ENCODE measurements around the gene GNG7.

Gene GNG7

GRCh38 chr19:2487090-2487489 is 215.4 kb downstream of the GNG7 start:
- H3K4me3 ChIP-seq (ENCODE audit: low read depth, low read length) = no peak overlapping the region
- DNase-seq (ENCODE audit: low read depth) = no peak
- no peak for TF ChIP-seq CTCF (IDR thresholded peaks at IDR 0.05; ENCODE audit: low read depth, low read length, missing control alignments)
- in situ Hi-C loops (cut with HindIII; ENCODE audit: low sequenced_read_pairs) = no loop called here

DNA sequence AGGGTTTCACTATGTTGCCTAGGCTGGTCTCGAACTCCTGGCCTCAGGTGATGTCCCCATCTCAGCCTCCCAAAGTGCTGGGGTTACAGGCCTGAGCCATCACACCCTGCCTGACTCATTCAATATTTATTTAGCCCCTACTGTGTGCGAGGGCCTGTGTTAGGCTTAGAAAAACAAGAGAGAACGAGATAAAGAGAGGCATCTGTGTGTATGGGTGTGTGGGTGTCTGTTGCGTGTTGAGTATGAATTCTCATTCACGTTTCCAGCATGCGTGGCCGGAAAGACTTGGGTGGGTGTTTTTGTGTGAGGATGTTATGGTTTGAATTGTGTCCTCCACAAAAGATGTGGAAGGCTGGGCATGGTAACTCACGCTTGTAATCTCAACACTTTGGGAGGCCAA is 217.1 kb downstream of the GNG7 start:
- DNase-seq (ENCODE audit: low read depth) = no peak
- in situ Hi-C loops (cut with HindIII; ENCODE audit: low sequenced_read_pairs) = no loop called here
- no peak for TF ChIP-seq CTCF (IDR thresholded peaks at IDR 0.05; ENCODE audit: low read depth, low read length, missing control alignments)
- no peak overlapping the region for H3K4me3 ChIP-seq (ENCODE audit: low read depth, low read length)

- in situ Hi-C loops (cut with HindIII; ENCODE audit: low sequenced_read_pairs) = no loop called here
- H3K4me3 ChIP-seq (ENCODE audit: low read depth, low read length) = no peak overlapping the region
- DNase-seq (ENCODE audit: low read depth) = no peak
- no peak for TF ChIP-seq CTCF (IDR thresholded peaks at IDR 0.05; ENCODE audit: low read depth, low read length, missing control alignments)
Observed at GRCh38 chr19:2484178-2484937, 218.1 kb downstream of the GNG7 start.

GRCh38 chr19:2483484-2484151 is 218.9 kb downstream of the GNG7 start:
- in situ Hi-C loops (cut with HindIII; ENCODE audit: low sequenced_read_pairs) = no loop called here
- DNase-seq (ENCODE audit: low read depth) = no peak
- TF ChIP-seq CTCF (IDR thresholded peaks at IDR 0.05; ENCODE audit: low read depth, low read length, missing control alignments) = no peak
- H3K4me3 ChIP-seq (ENCODE audit: low read depth, low read length) = no peak overlapping the region

- H3K4me3 ChIP-seq (ENCODE audit: low read depth, low read length) = no peak overlapping the region
- in situ Hi-C loops (cut with HindIII; ENCODE audit: low sequenced_read_pairs) = no loop called here
Observed at GRCh38 chr19:2483084-2483483, 219.4 kb downstream of the GNG7 start.

More at GRCh38 chr19:2483084-2483483, 219.4 kb downstream of the GNG7 start:
- TF ChIP-seq CTCF (IDR thresholded peaks at IDR 0.05; ENCODE audit: low read depth, low read length, missing control alignments) = no peak
- no peak for DNase-seq (ENCODE audit: low read depth)
